PC-9 (cell line): ENCODE data around the gene SUGCT.

Experiments used
- EZH2 ChIP-seq: fragments of 200-600 bp; sonication (generic); IDR thresholded peaks from 2 replicates; pipeline ENCODE4 v1.8.0; 2017; ENCODE audit warnings: antibody characterized with exemption, low read depth
- TF ChIP-seq, protein P1 (sequence below): fragments of 200-600 bp; sonication (generic); conservative IDR thresholded peaks from 2 replicates; pipeline ENCODE4 v1.6.1; 2017; ENCODE audit warnings: mixed run types, antibody characterized with exemption, mild to moderate bottlenecking, moderate library complexity

DNA sequence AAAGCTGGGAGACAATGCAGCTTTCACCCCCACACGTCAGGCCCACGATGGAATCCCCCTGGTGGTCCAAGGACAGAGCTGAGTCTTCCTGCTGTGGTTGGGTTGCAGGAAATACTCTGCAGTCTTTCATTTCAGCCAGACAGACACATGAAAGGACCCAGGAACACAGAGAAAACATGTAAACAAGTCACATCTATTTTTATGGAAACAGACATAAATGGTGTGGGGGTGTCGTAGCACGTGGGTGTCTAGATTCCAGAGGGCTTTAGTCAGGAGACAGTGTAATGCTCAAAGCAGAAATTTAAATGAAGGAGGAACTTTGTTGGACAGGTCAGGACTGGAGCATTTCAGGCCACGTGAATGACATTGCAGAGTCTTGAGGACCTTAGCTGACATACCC is 444.6 kb downstream of the SUGCT start:
- TF ChIP-seq, protein P1, sequence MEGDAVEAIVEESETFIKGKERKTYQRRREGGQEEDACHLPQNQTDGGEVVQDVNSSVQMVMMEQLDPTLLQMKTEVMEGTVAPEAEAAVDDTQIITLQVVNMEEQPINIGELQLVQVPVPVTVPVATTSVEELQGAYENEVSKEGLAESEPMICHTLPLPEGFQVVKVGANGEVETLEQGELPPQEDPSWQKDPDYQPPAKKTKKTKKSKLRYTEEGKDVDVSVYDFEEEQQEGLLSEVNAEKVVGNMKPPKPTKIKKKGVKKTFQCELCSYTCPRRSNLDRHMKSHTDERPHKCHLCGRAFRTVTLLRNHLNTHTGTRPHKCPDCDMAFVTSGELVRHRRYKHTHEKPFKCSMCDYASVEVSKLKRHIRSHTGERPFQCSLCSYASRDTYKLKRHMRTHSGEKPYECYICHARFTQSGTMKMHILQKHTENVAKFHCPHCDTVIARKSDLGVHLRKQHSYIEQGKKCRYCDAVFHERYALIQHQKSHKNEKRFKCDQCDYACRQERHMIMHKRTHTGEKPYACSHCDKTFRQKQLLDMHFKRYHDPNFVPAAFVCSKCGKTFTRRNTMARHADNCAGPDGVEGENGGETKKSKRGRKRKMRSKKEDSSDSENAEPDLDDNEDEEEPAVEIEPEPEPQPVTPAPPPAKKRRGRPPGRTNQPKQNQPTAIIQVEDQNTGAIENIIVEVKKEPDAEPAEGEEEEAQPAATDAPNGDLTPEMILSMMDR, result no peak
- TF ChIP-seq EZH2, result no peak
